Neural crest cell (in vitro differentiated cells): Measurements from ENCODE around the gene ARG1. TPM values are rescaled to one million over a fixed set of nuclear protein-coding genes. Genes with fewer than 3 reads are reported as not detected.

ENCODE experiments used
- DNase-seq: peaks from one replicate; pipeline ENCODE4 v3.0.0; 2021; ENCODE audit warnings: low read depth, mixed read lengths, low spot score
- H3K27ac Mint-ChIP-seq: one replicate; pipeline ENCODE4 v1.8.0; 2021; ENCODE audit warnings: mild to moderate bottlenecking, mixed read lengths; ENCODE audit not compliant: unreplicated experiment
- H3K27me3 Mint-ChIP-seq: 2 replicates; pipeline ENCODE4 v1.8.0; 2021; ENCODE audit warnings: low read depth, mild to moderate bottlenecking, mixed read lengths
- H3K36me3 Mint-ChIP-seq: 2 replicates; pipeline ENCODE4 v1.8.0; 2021; ENCODE audit warnings: low read depth, mild to moderate bottlenecking, mixed read lengths
- H3K4me1 Mint-ChIP-seq: 2 replicates; pipeline ENCODE4 v1.8.0; 2021; ENCODE audit warnings: mixed read lengths
- H3K4me3 Mint-ChIP-seq: one replicate; pipeline ENCODE4 v1.8.0; 2021; ENCODE audit warnings: mild to moderate bottlenecking, mixed read lengths
- H3K9me3 Mint-ChIP-seq: 2 replicates; pipeline ENCODE4 v1.8.0; 2021; ENCODE audit warnings: mixed read lengths
- total RNA-seq: library from RNA; stranded (reverse); gene quantifications from 2 replicates; pipeline ENCODE4 v1.2.1, GENCODE V29; 2021
- TF ChIP-seq, protein P1 (sequence below): fragments of 200-600 bp; sonication (generic); conservative IDR thresholded peaks from 2 replicates; pipeline ENCODE4 v1.5.0; 2021; ENCODE audit warnings: antibody characterized with exemption, mild to moderate bottlenecking

The ARG1 gene
- total RNA-seq, 1 donor from 2014 or later: not detected

DNA sequence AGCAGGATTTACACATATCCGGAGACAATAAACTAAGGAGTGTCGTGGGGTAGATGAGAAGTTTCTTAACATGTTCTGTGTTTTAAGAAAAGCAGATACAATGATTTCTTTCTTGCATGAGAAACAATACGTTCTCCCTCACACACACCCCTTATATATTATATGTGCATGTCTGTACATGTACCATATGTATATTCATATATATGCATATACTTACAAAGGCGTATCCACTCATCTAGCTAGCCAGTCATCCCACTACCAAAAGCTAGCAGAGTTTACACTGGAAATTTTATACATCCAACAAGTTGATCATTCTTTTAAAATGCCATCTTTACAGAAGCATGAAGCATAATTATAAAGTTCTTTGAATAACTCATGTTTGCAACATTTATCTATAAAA lies 14.9 kb downstream of the ARG1 start:
- no peak for DNase-seq
- H3K9me3 Mint-ChIP-seq: no peaks in the 10 kb centered on the region
- no peaks in the 10 kb centered on the region for H3K27me3 Mint-ChIP-seq
- H3K4me1 Mint-ChIP-seq: no peaks in the 10 kb centered on the region
- H3K4me3 Mint-ChIP-seq: no peak overlapping the region
- TF ChIP-seq, protein P1, sequence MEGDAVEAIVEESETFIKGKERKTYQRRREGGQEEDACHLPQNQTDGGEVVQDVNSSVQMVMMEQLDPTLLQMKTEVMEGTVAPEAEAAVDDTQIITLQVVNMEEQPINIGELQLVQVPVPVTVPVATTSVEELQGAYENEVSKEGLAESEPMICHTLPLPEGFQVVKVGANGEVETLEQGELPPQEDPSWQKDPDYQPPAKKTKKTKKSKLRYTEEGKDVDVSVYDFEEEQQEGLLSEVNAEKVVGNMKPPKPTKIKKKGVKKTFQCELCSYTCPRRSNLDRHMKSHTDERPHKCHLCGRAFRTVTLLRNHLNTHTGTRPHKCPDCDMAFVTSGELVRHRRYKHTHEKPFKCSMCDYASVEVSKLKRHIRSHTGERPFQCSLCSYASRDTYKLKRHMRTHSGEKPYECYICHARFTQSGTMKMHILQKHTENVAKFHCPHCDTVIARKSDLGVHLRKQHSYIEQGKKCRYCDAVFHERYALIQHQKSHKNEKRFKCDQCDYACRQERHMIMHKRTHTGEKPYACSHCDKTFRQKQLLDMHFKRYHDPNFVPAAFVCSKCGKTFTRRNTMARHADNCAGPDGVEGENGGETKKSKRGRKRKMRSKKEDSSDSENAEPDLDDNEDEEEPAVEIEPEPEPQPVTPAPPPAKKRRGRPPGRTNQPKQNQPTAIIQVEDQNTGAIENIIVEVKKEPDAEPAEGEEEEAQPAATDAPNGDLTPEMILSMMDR: no peak
- H3K27ac Mint-ChIP-seq: no peak overlapping the region
- peaks cover 13% of the 10 kb centered on the region for H3K36me3 Mint-ChIP-seq

DNA sequence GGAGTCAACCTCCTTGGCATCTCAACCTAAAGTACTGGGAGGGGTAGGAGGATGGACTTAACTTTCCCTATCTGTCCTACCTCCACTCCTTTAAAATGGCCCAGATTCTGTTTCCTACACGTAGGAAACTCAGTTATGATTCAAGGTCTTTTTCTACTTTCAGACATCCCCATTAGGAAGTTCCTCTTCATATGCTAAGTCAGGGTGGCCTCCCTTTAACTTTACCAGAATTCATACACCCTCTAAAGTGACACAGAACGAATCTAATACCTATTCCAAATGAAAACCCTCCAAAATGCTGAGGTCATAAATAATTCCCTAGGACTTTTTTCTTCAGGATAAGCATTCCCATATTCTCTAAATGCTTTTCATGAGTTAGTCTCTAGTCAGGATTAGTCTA lies 15.6 kb downstream of the ARG1 start:
- DNase-seq: no peak
- H3K36me3 Mint-ChIP-seq: peaks cover 13% of the 10 kb centered on the region
- H3K4me1 Mint-ChIP-seq: no peaks in the 10 kb centered on the region
- no peaks in the 10 kb centered on the region for H3K9me3 Mint-ChIP-seq
- no peak overlapping the region for H3K4me3 Mint-ChIP-seq
- TF ChIP-seq, protein P1: no peak
- H3K27ac Mint-ChIP-seq: no peak overlapping the region
- H3K27me3 Mint-ChIP-seq: no peaks in the 10 kb centered on the region

- TF ChIP-seq, protein P1: no peak
These were observed 19.9 kb downstream of the ARG1 start for GRCh38 chr6:131592935-131593334.

DNA sequence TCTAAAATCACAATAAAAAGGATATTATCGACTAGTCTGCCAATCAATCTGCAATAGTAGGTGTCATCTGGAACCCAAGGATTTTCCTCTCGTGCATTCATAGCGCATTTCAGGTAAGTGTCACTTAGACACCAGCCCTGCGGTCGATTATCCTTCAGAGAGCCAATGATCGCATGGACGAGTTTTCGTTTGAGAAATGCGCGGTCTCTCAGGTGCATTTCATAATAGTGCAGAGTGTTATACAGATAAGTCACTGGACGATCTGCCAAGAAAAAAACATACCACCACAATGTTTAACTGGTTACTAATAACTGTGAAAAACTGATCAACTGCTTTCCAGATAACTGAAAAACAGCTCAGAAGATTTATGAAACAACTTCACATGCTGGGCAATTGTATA lies 21.0 kb downstream of the ARG1 start:
- H3K27me3 Mint-ChIP-seq: no peaks in the 10 kb centered on the region

More at GRCh38 chr6:131592935-131593334, 19.9 kb downstream of the ARG1 start:
- no peak overlapping the region for H3K4me3 Mint-ChIP-seq
- no peak overlapping the region for H3K27ac Mint-ChIP-seq
- peaks cover 5% of the 10 kb centered on the region for H3K4me1 Mint-ChIP-seq
- no peak for DNase-seq
- no peaks in the 10 kb centered on the region for H3K27me3 Mint-ChIP-seq
- no peaks in the 10 kb centered on the region for H3K9me3 Mint-ChIP-seq
- peaks cover 12% of the 10 kb centered on the region for H3K36me3 Mint-ChIP-seq

GRCh38 chr6:131597446-131597845 lies 24.4 kb downstream of the ARG1 start:
- Mint-ChIP-seq H3K4me3 (no peak overlapping the region), H3K9me3 (no peaks in the 10 kb centered on the region), H3K4me1 (peaks cover 5% of the 10 kb centered on the region), H3K27ac (no peak overlapping the region), H3K27me3 (no peaks in the 10 kb centered on the region), H3K36me3 (peaks cover 3% of the 10 kb centered on the region)
- no peak for DNase-seq
- TF ChIP-seq, protein P1: peak; percentile 59

More for the DNA sequence above, 21.0 kb downstream of the ARG1 start:
- DNase-seq: no peak
- Mint-ChIP-seq H3K27ac (no peak overlapping the region), H3K9me3 (no peaks in the 10 kb centered on the region), H3K4me1 (peaks cover 5% of the 10 kb centered on the region), H3K36me3 (peaks cover 9% of the 10 kb centered on the region), H3K4me3 (no peak overlapping the region)
- TF ChIP-seq, protein P1: no peak

DNA sequence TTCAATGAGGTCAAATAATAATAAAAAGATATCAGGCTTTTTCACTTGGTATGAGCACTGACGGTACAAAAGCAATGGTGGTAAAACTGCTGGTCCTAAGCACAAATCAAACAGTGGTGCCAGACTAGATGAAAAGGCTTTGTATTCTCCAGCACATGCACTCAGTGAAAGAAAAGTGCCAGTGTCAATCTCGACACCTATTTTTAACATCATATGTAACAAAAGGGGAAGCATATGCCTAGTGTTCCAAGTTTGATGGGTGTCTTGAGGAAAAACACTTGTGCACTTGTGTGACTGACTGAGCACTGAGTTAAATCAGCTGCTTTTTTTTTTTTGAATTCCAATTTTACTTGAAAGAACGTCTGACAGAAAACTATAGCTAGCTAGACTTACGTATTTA lies 27.7 kb downstream of the ARG1 start:
- peaks cover 2% of the 10 kb centered on the region for H3K36me3 Mint-ChIP-seq
- H3K27me3 Mint-ChIP-seq: no peaks in the 10 kb centered on the region
- H3K4me1 Mint-ChIP-seq: no peaks in the 10 kb centered on the region
- DNase-seq: no peak
- TF ChIP-seq, protein P1: no peak
- H3K9me3 Mint-ChIP-seq: no peaks in the 10 kb centered on the region
- H3K4me3 Mint-ChIP-seq: no peak overlapping the region
- no peak overlapping the region for H3K27ac Mint-ChIP-seq
